GM12878 (cell line): ENCODE results near the gene AGER. TPM values are rescaled to one million over a fixed set of nuclear protein-coding genes. Genes with fewer than 3 reads are reported as not detected.

ENCODE experiments used
- ATAC-seq: fragments of 200-7000 bp; cut with Tn5 transposase; 3 replicates; pipeline ENCODE4 v1.9.1; 2020; ENCODE audit warnings: mild to moderate bottlenecking, moderate library complexity
- BruUV-seq: library from RNA; stranded (reverse); fragments of 400-500 nt; replicated peaks from 2 replicates; lab custom pipeline; 2021; lab: Mats Ljungman, UMichigan
- CTCF ChIA-PET: fragments of 300-600 bp; sonication (Branson Sonifier 250); formaldehyde crosslinking; extraction: SDS; loops from one replicate; lab custom pipeline; 2021; ENCODE audit warnings: inconsistent platforms; lab: Yijun Ruan, JAX
- POLR2A ChIA-PET: fragments of 350-600 bp; formaldehyde crosslinking; extraction: SDS; loops from one replicate; lab custom pipeline; 2021; ENCODE audit warnings: inconsistent platforms; lab: Charles Lee
- RAD21 ChIA-PET: fragments of 300-600 bp; sonication (Branson Sonifier 250); formaldehyde crosslinking; loops from one replicate; lab custom pipeline; 2023; ENCODE audit warnings: antibody characterized with exemption; ENCODE audit not compliant: unreplicated experiment; lab: Charles Lee
- SMC1A ChIA-PET: fragments of 300-600 bp; sonication (Branson Sonifier 250); formaldehyde crosslinking; loops from one replicate; lab custom pipeline; 2023; ENCODE audit not compliant: unreplicated experiment, uncharacterized antibody; lab: Charles Lee
- DNase-seq: peaks from one replicate; pipeline ENCODE4 v3.0.0-alpha.2; 2011; ENCODE audit warnings: low read depth, low spot score
- FAIRE-seq: peaks from 3 replicates; lab custom pipeline; 2011; peaks lifted over from hg19 to GRCh38; lab: Jason Lieb, UNC
- H2AFZ ChIP-seq: 2 replicates; pipeline ENCODE4 v1.6.0; 2011; ENCODE audit warnings: low read depth, low read length, control low read depth; ENCODE audit not compliant: control insufficient read depth
- H3K27ac ChIP-seq: 2 replicates; pipeline ENCODE4 v1.5.1; 2011; ENCODE audit warnings: control low read depth; ENCODE audit not compliant: control insufficient read depth, insufficient read depth
- H3K27me3 ChIP-seq, 2 experiments: replicated peaks in 1 of 2; 2 replicates each; pipeline versions ENCODE4 v1.6.0 to v1.6.1; 2011; ENCODE audit warnings: low read length in 1 of 2; ENCODE audit not compliant: control insufficient read depth in 2 of 2, insufficient read depth in 2 of 2
- H3K36me3 ChIP-seq, 2 experiments: 2 replicates each; pipeline ENCODE4 v1.5.1; 2011; ENCODE audit warnings: low read length in 1 of 2; ENCODE audit not compliant: control insufficient read depth in 2 of 2, insufficient read depth in 2 of 2
- H3K4me1 ChIP-seq: 2 replicates; pipeline ENCODE4 v1.6.1; 2011; ENCODE audit warnings: mild to moderate bottlenecking, low read length, moderate library complexity, mixed read lengths; ENCODE audit not compliant: control insufficient read depth, insufficient read depth
- H3K4me2 ChIP-seq: 2 replicates; pipeline ENCODE4 v1.6.0; 2011; ENCODE audit warnings: control low read depth; ENCODE audit not compliant: control insufficient read depth, insufficient read depth
- H3K4me3 ChIP-seq: fragments of 200-600 bp; sonication (generic); 2 replicates; pipeline ENCODE4 v1.5.1; 2016
- H3K79me2 ChIP-seq: 2 replicates; pipeline ENCODE4 v1.6.0; 2011; ENCODE audit warnings: low read length; ENCODE audit not compliant: control insufficient read depth, insufficient read depth
- H3K9ac ChIP-seq: 2 replicates; pipeline ENCODE4 v1.8.0; 2011; ENCODE audit warnings: low read length, control low read depth, mixed read lengths; ENCODE audit not compliant: control insufficient read depth, insufficient read depth
- H3K9me3 ChIP-seq: replicated peaks from 3 replicates; pipeline ENCODE4 v1.5.1; 2011; ENCODE audit warnings: mild to moderate bottlenecking, low read length; ENCODE audit not compliant: control insufficient read depth, insufficient read depth
- H4K20me1 ChIP-seq: 2 replicates; pipeline ENCODE4 v1.6.0; 2011; ENCODE audit not compliant: control insufficient read depth, insufficient read depth
- BCLAF1 ChIP-seq: fragments of 450-650 bp; IDR thresholded peaks from 2 replicates; pipeline ENCODE4 v1.6.1; 2017; ENCODE audit warnings: antibody characterized with exemption, mild to moderate bottlenecking, moderate library complexity
- E2F4 ChIP-seq: IDR thresholded peaks from 2 replicates; pipeline ENCODE4 v1.6.1; 2012; ENCODE audit warnings: low read depth, low read length, improper control_type of control experiment
- ESRRA ChIP-seq: IDR thresholded peaks from 2 replicates; pipeline ENCODE4 v1.6.1; 2012; ENCODE audit warnings: mild to moderate bottlenecking, low read length, improper control_type of control experiment
- EZH2 ChIP-seq: IDR thresholded peaks from 2 replicates; pipeline ENCODE4 v1.6.1; 2012; ENCODE audit warnings: low read depth, mild to moderate bottlenecking, control low read depth, inconsistent platforms, low read length, borderline replicate concordance; ENCODE audit not compliant: control insufficient read depth
- GATAD2B ChIP-seq: fragments of 450-650 bp; conservative IDR thresholded peaks from 2 replicates; pipeline ENCODE4 v1.6.1; 2017; ENCODE audit warnings: low read depth, mild to moderate bottlenecking, moderate library complexity
- LARP7 ChIP-seq: fragments of 450-650 bp; IDR thresholded peaks from 2 replicates; pipeline ENCODE4 v1.6.1; 2017; ENCODE audit warnings: mild to moderate bottlenecking
- MEF2A ChIP-seq: IDR thresholded peaks from 2 replicates; pipeline ENCODE4 v1.6.1; 2011; ENCODE audit warnings: low read depth, mild to moderate bottlenecking, low read length, moderate library complexity; ENCODE audit not compliant: insufficient read depth
- MYC ChIP-seq: IDR thresholded peaks from 2 replicates; pipeline ENCODE4 v1.6.1; 2011; ENCODE audit warnings: mild to moderate bottlenecking, low read length, moderate library complexity, inconsistent platforms; ENCODE audit not compliant: insufficient read depth, insufficient replicate concordance, insufficient read length, severe bottlenecking
- NR2F1 ChIP-seq: fragments of 450-650 bp; conservative IDR thresholded peaks from 2 replicates; pipeline ENCODE4 v1.6.1; 2017; ENCODE audit warnings: mild to moderate bottlenecking
- REST ChIP-seq: IDR thresholded peaks from 2 replicates; pipeline ENCODE4 v1.6.1; 2012; ENCODE audit warnings: mild to moderate bottlenecking, low read depth, low read length
- SIX5 ChIP-seq: IDR thresholded peaks from 2 replicates; pipeline ENCODE4 v1.6.1; 2011; ENCODE audit warnings: mild to moderate bottlenecking, low read depth, low read length, moderate library complexity; ENCODE audit not compliant: severe bottlenecking
- SMAD1 ChIP-seq: fragments of 450-650 bp; IDR thresholded peaks from 2 replicates; pipeline ENCODE4 v1.6.1; 2018; ENCODE audit warnings: mild to moderate bottlenecking, low read depth; ENCODE audit not compliant: partially characterized antibody
- SREBF2 ChIP-seq: IDR thresholded peaks from 2 replicates; pipeline ENCODE4 v1.6.1; 2012; ENCODE audit warnings: mild to moderate bottlenecking, low read length
- STAT3 ChIP-seq: IDR thresholded peaks from 2 replicates; pipeline ENCODE4 v1.6.1; 2011; ENCODE audit warnings: low read depth, low read length, improper control_type of control experiment
- TCF7 ChIP-seq: IDR thresholded peaks from 2 replicates; pipeline ENCODE4 v1.6.1; 2014; ENCODE audit warnings: antibody characterized with exemption, borderline replicate concordance
- in situ Hi-C: fragments of 300-500 bp; cut with MboI; formaldehyde crosslinking; loops from 9 replicates; pipeline ENCODE4 v1.14.3; 2018; ENCODE audit warnings: mixed read lengths
- intact Hi-C: fragments of 100-400 bp; cut with micrococcal nuclease; formaldehyde crosslinking; loops from one replicate; pipeline ENCODE4 v1.14.2; 2022; ENCODE audit not compliant: unreplicated experiment
- polyA plus RNA-seq, 11 experiments: library from polyadenylated mRNA; depleted of rRNA in 4 of 11; unstranded in 6 of 11; stranded (reverse) in 5 of 11; fragments of >200 nt; fragmentation: Nextera tagmentation in 4 of 11; fragmentation: Illumina TruSeq in 1 of 11; extraction: Ambion mirVana in 4 of 11; extraction: Trizol in 1 of 11; gene quantifications; 1 replicate in 1 of 11; 2 replicates in 10 of 11; pipeline versions ENCODE4 v1.2.1 to v1.2.3, GENCODE V29; 2011 to 2016; ENCODE audit warnings: inconsistent platforms in 2 of 11, missing spikeins in 2 of 11, low read depth in 1 of 11
- total RNA-seq, 4 experiments: library from RNA; depleted of rRNA in 3 of 4; stranded (reverse); fragments of >200 nt in 3 of 4; fragmentation: Illumina TruSeq in 1 of 4; extraction: Trizol in 1 of 4; gene quantifications; 2 replicates each; pipeline versions ENCODE4 v1.2.1 to v1.2.3, GENCODE V29; 2013 to 2021

Gene AGER
- total and polyA plus RNA-seq, 10 of the 15 experiments (the other 5 are each of a cell fraction or from before 2014, with no cell fraction given) = 1.1 to 18.2 (median 3.9) TPM

- H3K36me3 ChIP-seq = no peaks in the 10 kb centered on the region
- ChIA-PET RAD21 (interaction anchor here (0.7 kb wide), 1 partner anchor 23 kb away, joined by 5 read pairs; no protein-coding TSS in a partner anchor), POLR2A (no interaction called here), CTCF (interaction anchor here (0.8 kb wide), 1 partner anchor 61 kb away, joined by 3 read pairs; no protein-coding TSS in a partner anchor), SMC1A (no interaction called here)
- FAIRE-seq = no peak
- BruUV-seq = no TSS peak
- no peaks in the 10 kb centered on the region for H3K27me3 ChIP-seq
- H3K4me3 ChIP-seq = no peak overlapping the region
- H3K27ac ChIP-seq = no peak overlapping the region
- intact Hi-C loops = no loop called here
- H3K9me3 ChIP-seq = no peaks in the 10 kb centered on the region
- no peak for ATAC-seq
- no peaks in the 10 kb centered on the region for H4K20me1 ChIP-seq
- H3K9ac ChIP-seq = no peak overlapping the region
- peaks cover 14% of the 10 kb centered on the region for H3K79me2 ChIP-seq
- H3K4me1 ChIP-seq = peaks cover 10% of the 10 kb centered on the region
- DNase-seq = no peak
- in situ Hi-C loops = no loop called here
- H2AFZ ChIP-seq = no peak overlapping the region
- no peak overlapping the region for H3K4me2 ChIP-seq
- TF ChIP-seq ESRRA (no peak), SIX5 (no peak), LARP7 (no peak), GATAD2B (no peak), SREBF2 (no peak), MYC (no peak), TCF7 (no peak), E2F4 (no peak), REST (no peak), SMAD1 (no peak), MEF2A (no peak), STAT3 (no peak), BCLAF1 (no peak), NR2F1 (no peak), EZH2 (no peak)
Measured at GRCh38 chr6:32132110-32132509, 51.9 kb downstream of the AGER start.
